Muscle layer of colon (tissue), 2 donors: ENCODE results near the gene LITAFD.

Experiments
- H3K27ac ChIP-seq: one replicate; pipeline ENCODE4 v1.7.0; 2013; ENCODE audit warnings: low read depth, mild to moderate bottlenecking, low read length, moderate library complexity
- H3K27me3 ChIP-seq, 2 donors: one replicate each; pipeline ENCODE4 v1.7.0; 2013; ENCODE audit warnings: low read length in 2 of 2, mild to moderate bottlenecking in 2 of 2; ENCODE audit not compliant: insufficient read depth in 2 of 2, control insufficient read depth in 1 of 2
- H3K36me3 ChIP-seq: one replicate; pipeline ENCODE4 v1.7.0; 2013; ENCODE audit warnings: mild to moderate bottlenecking, low read length; ENCODE audit not compliant: insufficient read depth
- H3K4me1 ChIP-seq: one replicate; pipeline ENCODE4 v1.7.0; 2013; ENCODE audit warnings: mild to moderate bottlenecking, low read length; ENCODE audit not compliant: insufficient read depth
- H3K4me3 ChIP-seq, 2 donors: one replicate each; pipeline ENCODE4 v1.7.0; 2013; ENCODE audit warnings: low read length in 2 of 2, low read depth in 1 of 2, mild to moderate bottlenecking in 1 of 2, moderate library complexity in 1 of 2
- H3K9ac ChIP-seq: one replicate; pipeline ENCODE4 v1.7.0; 2013; ENCODE audit warnings: low read length
- H3K9me3 ChIP-seq: one replicate; pipeline ENCODE4 v1.7.0; 2013; ENCODE audit warnings: mild to moderate bottlenecking, low read length
- donor health status: abdominal sarcoma.
- donor health status: Adenocarcinoma of cecum.

LITAFD gene

DNA sequence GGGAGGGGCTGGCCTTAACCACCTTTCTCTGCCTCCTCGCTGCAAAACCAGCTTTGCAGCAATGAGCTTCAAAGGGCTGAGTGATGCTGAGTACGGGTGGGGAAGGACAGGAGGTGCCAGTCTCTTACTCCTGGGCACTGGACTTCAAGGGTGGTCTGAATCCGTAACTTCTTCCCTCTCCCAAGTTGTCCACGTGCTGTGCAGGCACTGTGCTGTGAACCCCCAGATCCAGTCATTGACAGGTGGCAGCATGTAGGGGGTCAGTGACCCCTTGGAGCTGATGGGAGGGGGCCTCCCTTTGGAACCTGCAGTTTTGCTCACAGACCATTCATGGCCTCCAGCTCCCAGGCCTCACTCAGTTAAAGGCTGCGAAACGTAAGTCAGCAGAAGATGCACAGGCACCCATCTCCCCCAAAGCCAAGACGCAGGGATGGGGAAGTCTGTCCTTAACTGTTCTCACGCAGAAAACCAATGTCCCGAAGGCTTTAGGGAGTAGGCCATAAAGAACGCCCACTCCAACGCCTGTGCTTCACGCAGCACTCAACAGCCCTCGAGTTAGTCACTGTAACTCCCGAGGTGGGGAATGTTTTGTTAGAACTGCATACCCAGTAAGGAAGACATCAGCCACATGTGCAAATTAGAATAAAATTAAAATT, 7.9 kb downstream of the LITAFD start:
- Histone ChIP-seq H3K27me3 (no peaks in the 10 kb centered on the region), H3K9ac (no peak overlapping the region), H3K4me3 (no peak overlapping the region), H3K9me3 (no peaks in the 10 kb centered on the region), H3K27ac (no peak overlapping the region), H3K4me1 (peaks cover 15% of the 10 kb centered on the region), H3K36me3 (peaks cover 54% of the 10 kb centered on the region)

DNA sequence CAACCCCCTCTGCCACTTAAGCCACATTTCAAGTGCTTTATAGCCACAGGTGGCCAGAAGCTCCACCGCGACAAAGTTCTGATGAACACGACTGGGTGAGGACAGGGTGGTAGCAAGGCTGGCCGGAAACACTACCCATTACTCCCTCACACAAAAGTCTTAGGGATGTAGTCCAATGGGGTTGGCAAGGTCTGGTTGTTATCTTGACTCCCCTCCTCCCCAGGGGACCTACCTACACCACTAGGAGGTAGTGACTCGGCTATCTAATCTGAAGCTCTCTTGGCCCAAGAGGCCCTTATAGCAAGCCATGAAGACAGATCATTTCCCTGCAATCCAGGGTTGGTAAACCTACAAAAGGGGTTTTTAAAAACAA, 8.4 kb downstream of the LITAFD start:
- H3K27ac ChIP-seq: no peak overlapping the region
- H3K27me3 ChIP-seq: no peaks in the 10 kb centered on the region
- peaks cover 15% of the 10 kb centered on the region for H3K4me1 ChIP-seq
- H3K36me3 ChIP-seq: peaks cover 59% of the 10 kb centered on the region
- no peak overlapping the region for H3K9ac ChIP-seq
- no peak overlapping the region for H3K4me3 ChIP-seq
- no peaks in the 10 kb centered on the region for H3K9me3 ChIP-seq

DNA sequence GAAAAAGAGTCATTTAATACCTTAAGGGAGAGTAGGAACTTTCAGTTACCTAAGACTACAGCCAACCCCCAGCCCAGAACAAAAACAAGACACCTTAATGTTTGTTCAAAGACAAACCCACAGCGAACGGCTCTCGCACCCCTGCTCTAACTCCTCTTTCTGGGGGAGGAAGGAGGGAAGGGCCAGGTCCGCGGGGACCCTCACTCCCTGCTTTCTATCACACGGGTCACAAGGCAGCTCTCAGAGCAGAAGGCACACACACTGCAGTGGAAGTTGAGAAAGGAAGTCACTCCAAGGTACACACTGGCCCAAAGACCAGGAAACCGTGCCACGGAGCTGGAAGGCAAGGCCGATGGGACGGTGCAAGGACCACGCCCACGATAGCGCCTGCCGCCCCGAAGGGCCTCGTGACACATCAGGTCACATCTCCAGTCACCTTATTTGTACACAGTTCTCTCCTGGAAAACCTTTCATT, 10.0 kb downstream of the LITAFD start:
- Histone ChIP-seq H3K9me3 (no peaks in the 10 kb centered on the region), H3K4me1 (peaks cover 6% of the 10 kb centered on the region), H3K4me3 (no peak overlapping the region), H3K27me3 (no peaks in the 10 kb centered on the region), H3K9ac (no peak overlapping the region), H3K36me3 (peaks cover 73% of the 10 kb centered on the region), H3K27ac (no peak overlapping the region)

DNA sequence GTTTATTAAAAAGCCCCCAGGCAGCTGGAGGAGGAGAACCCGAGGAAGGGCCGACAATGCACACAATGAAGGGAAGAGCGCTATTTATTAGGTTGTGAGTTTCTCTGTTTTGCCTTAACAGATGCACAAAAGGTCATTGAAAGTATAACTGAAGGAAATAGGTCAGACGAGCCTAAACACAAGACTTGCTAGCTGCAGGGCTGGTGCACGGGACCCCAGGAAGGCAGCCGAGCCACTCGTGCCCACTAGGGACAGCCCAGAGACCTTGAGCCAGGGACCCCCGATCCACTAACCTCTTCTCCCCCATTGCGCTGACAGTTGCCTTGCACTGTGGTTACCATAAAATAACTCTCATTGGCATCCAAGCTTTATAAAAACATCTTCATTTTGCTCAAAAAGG, 11.3 kb downstream of the LITAFD start:
- Histone ChIP-seq H3K9ac (no peak overlapping the region), H3K36me3 (peaks cover 82% of the 10 kb centered on the region), H3K4me3 (no peak overlapping the region), H3K27ac (no peak overlapping the region), H3K4me1 (no peaks in the 10 kb centered on the region), H3K9me3 (no peaks in the 10 kb centered on the region), H3K27me3 (no peaks in the 10 kb centered on the region)

DNA sequence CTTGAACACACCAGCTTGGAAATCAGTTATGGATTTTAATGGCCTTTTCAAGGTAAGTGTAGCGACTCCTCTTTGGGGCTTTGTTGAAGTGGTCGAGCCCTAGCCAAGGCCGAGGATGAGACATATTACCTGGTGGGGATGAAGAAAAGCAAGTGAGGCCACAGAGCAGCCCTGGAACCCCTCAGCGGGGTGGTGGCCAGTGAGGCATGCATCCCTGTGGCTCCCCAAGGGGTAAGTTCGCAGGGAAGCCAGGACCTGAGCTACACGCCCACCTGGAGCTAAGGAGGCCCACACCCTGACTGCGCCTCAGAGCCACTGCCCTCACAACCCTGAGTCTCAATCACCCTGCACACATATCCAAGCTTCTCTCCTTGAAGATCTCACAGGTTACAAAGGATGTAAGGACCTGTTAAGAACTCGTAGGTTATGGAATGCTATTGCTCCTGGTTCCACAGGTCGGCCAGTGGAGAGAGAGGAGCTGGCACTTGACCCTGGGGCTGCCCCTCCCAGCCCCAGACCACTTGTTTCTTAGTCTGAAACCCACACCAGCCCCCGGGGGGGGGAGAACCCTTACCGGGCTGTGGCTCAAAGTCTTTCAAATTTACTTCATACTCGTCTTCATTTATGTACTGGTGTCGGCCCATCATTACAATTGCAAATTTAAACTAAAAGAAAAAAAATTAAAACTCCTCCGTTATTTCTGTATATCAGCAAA, 12.0 kb downstream of the LITAFD start:
- Histone ChIP-seq H3K9me3 (no peaks in the 10 kb centered on the region), H3K4me1 (no peaks in the 10 kb centered on the region), H3K36me3 (peaks cover 89% of the 10 kb centered on the region), H3K27me3 (no peaks in the 10 kb centered on the region), H3K4me3 (no peak overlapping the region), H3K9ac (no peak overlapping the region), H3K27ac (no peak overlapping the region)

DNA sequence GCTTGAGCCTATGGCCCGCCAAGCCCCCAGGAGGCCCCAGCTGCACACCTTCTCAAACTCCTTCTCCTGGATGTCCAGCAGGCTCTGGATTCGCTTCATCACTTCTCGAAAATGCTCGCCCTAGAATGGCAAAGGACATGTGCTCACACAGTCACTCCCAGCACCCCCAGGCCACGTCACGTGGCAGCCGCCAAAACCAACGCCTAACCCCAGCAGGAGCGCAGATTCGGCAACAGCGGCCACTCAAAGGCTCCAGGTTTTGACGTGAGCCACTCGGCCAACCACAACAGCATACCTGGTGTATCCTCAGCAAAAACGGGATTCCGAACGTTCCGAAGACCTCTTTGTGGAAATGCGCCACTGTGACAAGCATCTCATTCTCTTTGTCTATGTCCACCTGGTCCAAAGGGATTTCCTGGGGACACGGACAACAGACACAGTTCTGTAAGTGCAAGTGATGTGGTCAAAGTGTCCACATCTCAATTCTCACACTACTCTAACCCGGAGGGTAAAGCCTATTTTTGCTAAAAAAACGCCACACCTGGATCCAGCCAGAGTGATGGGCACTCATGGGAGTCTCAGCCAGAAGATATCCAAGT, 12.7 kb downstream of the LITAFD start:
- no peak overlapping the region for H3K9ac ChIP-seq
- peaks cover 92% of the 10 kb centered on the region for H3K36me3 ChIP-seq
- no peaks in the 10 kb centered on the region for H3K27me3 ChIP-seq
- H3K9me3 ChIP-seq: no peaks in the 10 kb centered on the region
- no peaks in the 10 kb centered on the region for H3K4me1 ChIP-seq
- H3K27ac ChIP-seq: no peak overlapping the region
- no peak overlapping the region for H3K4me3 ChIP-seq

DNA sequence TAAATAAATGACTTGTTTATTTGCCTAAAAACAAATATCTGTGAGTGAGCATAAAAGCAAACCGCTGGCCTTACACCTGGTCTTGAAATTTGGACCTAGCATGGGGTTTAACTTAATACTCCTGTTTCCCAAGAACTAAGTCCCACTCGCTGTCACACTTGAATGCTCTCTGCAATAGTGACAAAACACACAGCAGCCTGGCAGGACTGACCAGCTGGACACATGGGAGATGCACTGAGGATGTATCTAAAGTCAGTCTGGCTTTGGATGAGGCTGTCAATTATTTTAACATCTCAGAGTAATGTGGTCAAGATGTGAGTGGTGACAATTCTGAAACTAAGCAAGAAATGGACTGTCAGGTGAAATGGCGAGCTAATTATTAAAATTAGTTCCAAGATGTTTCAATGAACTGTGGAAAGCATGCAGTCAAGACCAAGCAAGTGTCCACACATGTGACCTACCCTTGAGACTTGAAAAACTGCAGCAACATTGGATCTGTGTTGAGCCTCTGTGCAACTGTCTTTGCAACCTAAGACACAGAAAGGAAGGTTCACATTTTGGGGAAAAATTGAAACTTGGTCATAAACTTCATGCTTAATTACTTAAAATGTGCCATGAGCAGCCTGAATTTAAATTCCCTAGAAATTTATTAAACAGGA, 16.6 kb downstream of the LITAFD start:
- no peak overlapping the region for H3K27ac ChIP-seq
- H3K9ac ChIP-seq: no peak overlapping the region
- no peaks in the 10 kb centered on the region for H3K9me3 ChIP-seq
- no peak overlapping the region for H3K4me3 ChIP-seq
- no peaks in the 10 kb centered on the region for H3K27me3 ChIP-seq
- peaks cover 89% of the 10 kb centered on the region for H3K36me3 ChIP-seq
- no peaks in the 10 kb centered on the region for H3K4me1 ChIP-seq

DNA sequence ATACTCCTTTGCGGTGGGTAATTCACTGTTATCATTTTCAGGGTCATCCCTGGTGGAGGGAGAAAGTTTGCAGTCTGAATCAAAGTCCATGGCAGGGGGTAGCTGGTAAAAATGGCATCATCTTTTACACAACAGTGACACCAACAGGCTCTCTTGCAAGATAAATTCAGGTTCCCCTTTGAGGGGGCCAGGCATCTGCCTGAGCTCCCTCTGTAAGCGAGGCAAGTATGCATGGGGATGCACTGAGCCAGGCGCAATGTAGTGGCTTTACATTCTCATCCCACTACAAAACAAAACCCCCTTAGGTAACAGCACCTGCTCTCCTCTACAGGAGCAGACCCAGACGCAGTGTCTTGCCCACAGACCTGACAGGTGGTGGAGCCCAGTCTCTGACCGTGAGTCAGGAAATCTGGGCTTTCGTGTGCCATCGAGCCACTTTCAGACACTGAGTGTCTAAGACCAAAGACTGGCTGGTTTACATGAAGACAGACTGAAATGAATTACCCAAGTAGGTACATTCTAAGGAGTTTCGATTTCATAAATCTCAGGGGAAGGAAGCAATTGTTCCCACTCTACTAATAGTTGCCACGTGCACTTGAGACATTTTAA, 17.7 kb downstream of the LITAFD start:
- Histone ChIP-seq H3K27ac (no peak overlapping the region), H3K4me1 (no peaks in the 10 kb centered on the region), H3K4me3 (no peak overlapping the region), H3K36me3 (peaks cover 86% of the 10 kb centered on the region), H3K9ac (no peak overlapping the region), H3K9me3 (no peaks in the 10 kb centered on the region), H3K27me3 (no peaks in the 10 kb centered on the region)

DNA sequence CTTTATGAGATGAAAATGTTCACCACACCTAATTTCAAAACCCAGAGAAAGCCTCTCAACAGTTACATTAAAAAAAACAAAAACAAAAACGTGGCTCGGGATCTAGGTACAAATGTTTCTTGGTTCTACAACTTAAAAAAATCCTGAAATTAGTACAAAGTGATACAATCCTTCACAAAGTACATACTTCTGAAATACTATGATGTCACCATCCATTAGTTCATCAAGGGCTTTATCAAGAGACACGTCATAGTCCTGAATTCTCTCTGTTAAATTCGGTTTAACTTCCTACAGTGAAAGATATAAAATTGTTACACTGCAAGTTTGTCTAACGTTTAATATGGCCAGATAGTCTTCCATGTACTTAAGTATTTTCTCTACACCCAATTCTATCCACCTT, 18.2 kb downstream of the LITAFD start:
- H3K36me3 ChIP-seq: peaks cover 86% of the 10 kb centered on the region

DNA sequence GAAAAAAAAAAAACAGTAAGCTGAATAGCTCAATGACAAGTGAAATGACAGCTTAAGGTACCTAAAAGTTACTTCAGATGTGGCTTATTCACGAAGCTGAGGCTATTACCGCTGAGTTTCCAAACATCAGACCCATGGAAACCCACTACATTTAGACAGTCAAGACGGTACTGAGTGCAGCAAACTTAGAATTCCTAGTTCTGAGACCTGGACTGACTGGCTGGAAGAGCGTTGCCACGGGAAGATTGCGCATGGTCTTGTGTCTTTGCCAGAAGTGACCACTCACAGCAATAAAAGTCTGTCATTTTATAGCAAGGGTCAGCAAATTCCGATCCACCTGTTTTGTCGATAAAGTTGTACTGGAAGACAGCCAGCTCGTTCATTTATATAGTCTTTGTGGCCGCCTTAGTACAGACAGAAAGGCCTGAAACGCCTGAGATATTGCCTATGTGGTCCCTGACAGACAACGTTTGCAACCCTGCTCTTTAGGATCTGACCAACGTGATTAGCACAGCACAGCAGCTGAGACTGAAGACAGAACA, 19.2 kb downstream of the LITAFD start:
- Histone ChIP-seq H3K9me3 (no peaks in the 10 kb centered on the region), H3K4me3 (no peak overlapping the region), H3K27me3 (no peaks in the 10 kb centered on the region), H3K36me3 (peaks cover 87% of the 10 kb centered on the region), H3K9ac (no peak overlapping the region), H3K4me1 (no peaks in the 10 kb centered on the region), H3K27ac (no peak overlapping the region)

More for the DNA sequence above, 18.2 kb downstream of the LITAFD start:
- H3K27me3 ChIP-seq: no peaks in the 10 kb centered on the region
- H3K9ac ChIP-seq: no peak overlapping the region
- no peak overlapping the region for H3K4me3 ChIP-seq
- H3K4me1 ChIP-seq: no peaks in the 10 kb centered on the region
- no peaks in the 10 kb centered on the region for H3K9me3 ChIP-seq
- no peak overlapping the region for H3K27ac ChIP-seq

DNA sequence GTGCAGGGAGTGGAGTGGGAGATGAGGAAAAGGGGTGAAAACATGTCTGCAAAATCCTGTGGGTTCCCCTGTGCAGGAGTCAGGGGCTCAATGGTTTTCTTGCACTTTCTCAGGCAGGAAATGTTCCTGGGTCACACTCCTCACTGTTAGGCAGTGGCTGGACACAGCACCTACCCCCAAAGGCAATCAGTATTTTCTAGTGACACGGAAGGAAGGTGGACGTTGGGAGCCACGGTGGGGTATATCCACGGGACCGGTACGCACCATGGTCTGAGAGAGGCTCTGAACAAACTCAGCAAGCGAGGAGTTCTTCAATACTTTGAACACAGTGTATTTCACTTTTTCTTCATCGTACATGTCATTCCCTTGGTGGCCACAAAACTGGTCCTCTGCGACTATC, 20.9 kb downstream of the LITAFD start:
- Histone ChIP-seq H3K36me3 (peaks cover 83% of the 10 kb centered on the region), H3K9me3 (no peaks in the 10 kb centered on the region), H3K9ac (no peak overlapping the region), H3K4me3 (no peak overlapping the region), H3K4me1 (no peaks in the 10 kb centered on the region), H3K27me3 (no peaks in the 10 kb centered on the region), H3K27ac (no peak overlapping the region)
